ENCODE measurements around the gene PCDHAC1. TPM values are rescaled to one million over a fixed set of nuclear protein-coding genes. Genes with fewer than 3 reads are reported as not detected.

Gene PCDHAC1
- total RNA-seq, 4 donors from 2014 or later = 1.7 to 5.4 (median 4.4) TPM

- Histone ChIP-seq H3K4me3 (peak within 1 kb of the TSS; percentile 65 to 80 (median 74)), H3K27ac (replicated peaks in 1 of 4) (peak within 1 kb of the TSS; percentile 83 to 87 (median 84)), H3K4me1 (peaks cover 11 to 73% (median 51%) of the 10 kb centered on the region in 4 donors), H3K9me3 (no peaks in the 10 kb centered on the region), H3K27me3 (peaks cover 0 to 17% (median 0%) of the 10 kb centered on the region in 4 donors), H3K36me3 (no peaks in the 10 kb centered on the region)
- intact Hi-C loops (cut with DNase I) = loop anchor here (1.0 kb wide), 1 partner anchor 74 kb away; no protein-coding TSS in a partner anchor
- TF ChIP-seq EP300 (IDR thresholded peaks at IDR 0.05) (no peak), POLR2AphosphoS5 (IDR thresholded peaks at IDR 0.05) (peak; percentile 23 to 72)
- 1% methylated on average over 12 of the region's 80 CpGs for WGBS
- no peak for DNase-seq (ENCODE audit: extremely low spot score)
Observed at GRCh38 chr5:140966293-140967225, 40.5 kb downstream of the PCDHAC1 start, which contains the start of gene PCDHAC2. Gene PCDHAC2, plus strand, starts transcription at chr5:140966476. Its CDS starts 291 bp downstream, at chr5:140966767.

- no peak for TF ChIP-seq EP300 (IDR thresholded peaks at IDR 0.05)
- TF ChIP-seq CTCF (IDR thresholded peaks at IDR 0.05) = no peak
- TF ChIP-seq POLR2A (IDR thresholded peaks at IDR 0.05; ENCODE audit: low read depth) = no peak
- TF ChIP-seq POLR2AphosphoS5 (IDR thresholded peaks at IDR 0.05) = no peak
- WGBS = 64% methylated on average over 10 of the region's 34 CpGs
- DNase-seq (ENCODE audit: extremely low spot score) = no peak
- Histone ChIP-seq H3K9me3 (no peaks in the 10 kb centered on the region), H3K4me3 (peak overlapping the region; percentile 65 to 80 (median 74)), H3K27me3 (peaks cover 0 to 17% (median 0%) of the 10 kb centered on the region in 4 donors), H3K4me1 (peaks cover 11 to 65% (median 46%) of the 10 kb centered on the region in 4 donors), H3K36me3 (no peaks in the 10 kb centered on the region), H3K27ac (replicated peaks in 1 of 4) (peak overlapping the region; percentile 83 to 87 (median 84))
- intact Hi-C loops (cut with DNase I) = no loop called here
Observed at GRCh38 chr5:140967226-140967893, 41.3 kb downstream of the PCDHAC1 start.

- peaks cover 11 to 63% (median 42%) of the 10 kb centered on the region in 4 donors for H3K4me1 ChIP-seq
- DNase-seq (ENCODE audit: extremely low spot score) = no peak
- H3K27ac ChIP-seq (replicated peaks in 1 of 4) = no peak overlapping the region
- H3K4me3 ChIP-seq = no peak overlapping the region
- peaks cover 0 to 17% (median 0%) of the 10 kb centered on the region in 4 donors for H3K27me3 ChIP-seq
- TF ChIP-seq POLR2A (IDR thresholded peaks at IDR 0.05; ENCODE audit: low read depth) = no peak
- no peak for TF ChIP-seq POLR2AphosphoS5 (IDR thresholded peaks at IDR 0.05)
- no peak for TF ChIP-seq CTCF (IDR thresholded peaks at IDR 0.05)
- TF ChIP-seq EP300 (IDR thresholded peaks at IDR 0.05) = no peak
- no peaks in the 10 kb centered on the region for H3K9me3 ChIP-seq
- intact Hi-C loops (cut with DNase I) = no loop called here
- no peaks in the 10 kb centered on the region for H3K36me3 ChIP-seq
Observed at GRCh38 chr5:140969880-140970279, 43.8 kb downstream of the PCDHAC1 start.

- H3K27ac ChIP-seq (replicated peaks in 1 of 4) = no peak overlapping the region
- TF ChIP-seq EP300 (IDR thresholded peaks at IDR 0.05) = no peak
- no peak for TF ChIP-seq POLR2AphosphoS5 (IDR thresholded peaks at IDR 0.05)
- TF ChIP-seq POLR2A (IDR thresholded peaks at IDR 0.05; ENCODE audit: low read depth) = no peak
- no peak for TF ChIP-seq CTCF (IDR thresholded peaks at IDR 0.05)
- H3K9me3 ChIP-seq = no peaks in the 10 kb centered on the region
- intact Hi-C loops (cut with DNase I) = no loop called here
- DNase-seq (ENCODE audit: extremely low spot score) = no peak
- H3K27me3 ChIP-seq = no peaks in the 10 kb centered on the region
- H3K4me3 ChIP-seq = no peak overlapping the region
- H3K36me3 ChIP-seq = no peaks in the 10 kb centered on the region
- peaks cover 0 to 28% (median 13%) of the 10 kb centered on the region in 4 donors for H3K4me1 ChIP-seq
Observed at GRCh38 chr5:140973550-140973949, 47.5 kb downstream of the PCDHAC1 start.

- Histone ChIP-seq H3K36me3 (no peaks in the 10 kb centered on the region), H3K4me1 (peaks cover 0 to 11% (median 0%) of the 10 kb centered on the region in 4 donors), H3K9me3 (no peaks in the 10 kb centered on the region), H3K4me3 (no peak overlapping the region), H3K27me3 (no peaks in the 10 kb centered on the region), H3K27ac (replicated peaks in 1 of 4) (no peak overlapping the region)
- 72% methylated on average over 3 of the region's 3 CpGs for WGBS
- TF ChIP-seq EP300 (IDR thresholded peaks at IDR 0.05) (no peak), POLR2A (IDR thresholded peaks at IDR 0.05; ENCODE audit: low read depth) (no peak), POLR2AphosphoS5 (IDR thresholded peaks at IDR 0.05) (no peak), CTCF (IDR thresholded peaks at IDR 0.05) (no peak)
- intact Hi-C loops (cut with DNase I) = no loop called here
- DNase-seq (ENCODE audit: extremely low spot score) = no peak
Observed at GRCh38 chr5:140977003-140977402, 50.9 kb downstream of the PCDHAC1 start.
